ENCODE data around the gene PCDHA6. TPM values are rescaled to one million over a fixed set of nuclear protein-coding genes. Genes with fewer than 3 reads are reported as not detected.
"Not testable (repeated sequence)": the region's sequence is repeated elsewhere in the genome, so short reads cannot be mapped to it uniquely, and the experiment has no call there.

Gene PCDHA6
- total RNA-seq (3.6 TPM), polyA plus RNA-seq (ENCODE audit: insufficient read depth, low read depth, low replicate concordance) (0.80 TPM)
- long read RNA-seq, donor 1, result 0 reads
- long read RNA-seq, donor 2, result 0 reads
- long read RNA-seq, donor 3, result 0 reads
- long read RNA-seq, donor 4, result 0 reads
- long read RNA-seq, donor 5, result 0 reads
- long read RNA-seq, donor 6, result 0 reads
- long read RNA-seq, donor 7, result 0 reads
- long read RNA-seq, donor 8, result 0 reads
- long read RNA-seq, donor 9, result 0 reads
- long read RNA-seq, donor 10, partial matches to known transcripts, result 0 of 1 reads
- long read RNA-seq, donor 10, other reads (novel, unspliced or antisense), result 0 of 1 reads

GRCh38 chr5:140827704-140828361 lies at the start of gene PCDHA6:
PCDHA6 (plus strand) TSS chr5:140827960; CDS start chr5:140828092, 132 bp downstream.
- no peaks in the 10 kb centered on the region for H3K27me3 ChIP-seq (ENCODE audit: control insufficient read depth, insufficient read depth, low read length)
- no peaks in the 10 kb centered on the region for H3K9me3 ChIP-seq (ENCODE audit: control insufficient read depth in 2 of 3, insufficient read depth in 1 of 3, low read length in 3 of 3)
- H3K36me3 ChIP-seq (ENCODE audit: control insufficient read depth in 2 of 3, insufficient read depth in 3 of 3, low read length in 3 of 3), result no peaks in the 10 kb centered on the region
- no peak within 1 kb of the TSS for H3K9ac ChIP-seq (ENCODE audit: low read length in 3 of 3)
- peak within 1 kb of the TSS in 2 of 3 donors; percentile 7 to 39 for H3K4me3 ChIP-seq (ENCODE audit: low read length in 3 of 3)
- TF ChIP-seq CTCF (IDR thresholded peaks at IDR 0.05; ENCODE audit: borderline replicate concordance, extremely low read depth, insufficient read depth), result no peak
- FAIRE-seq, result no peak
- H3K4me1 ChIP-seq (ENCODE audit: control insufficient read depth in 2 of 3, insufficient read depth in 2 of 3, low read depth in 1 of 3, low read length in 3 of 3), result no peaks in the 10 kb centered on the region
- H3K27ac ChIP-seq (ENCODE audit: low read depth in 2 of 2, low read length in 2 of 2), result no peak within 1 kb of the TSS
- DNase-seq, result peak in 1 of 5 donors; percentile 5
- intact Hi-C loops (cut with DNase I), result no loop called here

- FAIRE-seq, result no peak
- DNase-seq, result no peak
- Histone ChIP-seq H3K27me3 (ENCODE audit: control insufficient read depth, insufficient read depth, low read length) (no peaks in the 10 kb centered on the region), H3K4me3 (ENCODE audit: low read length in 3 of 3) (no peak overlapping the region), H3K4me1 (ENCODE audit: control insufficient read depth in 2 of 3, insufficient read depth in 2 of 3, low read depth in 1 of 3, low read length in 3 of 3) (no peaks in the 10 kb centered on the region), H3K36me3 (ENCODE audit: control insufficient read depth in 2 of 3, insufficient read depth in 3 of 3, low read length in 3 of 3) (no peaks in the 10 kb centered on the region), H3K27ac (ENCODE audit: low read depth in 2 of 2, low read length in 2 of 2) (no peak overlapping the region), H3K9me3 (ENCODE audit: control insufficient read depth in 2 of 3, insufficient read depth in 1 of 3, low read length in 3 of 3) (peaks cover 0 to 38% (median 8%) of the 10 kb centered on the region in 3 donors), H3K9ac (ENCODE audit: low read length in 3 of 3) (no peak overlapping the region)
- intact Hi-C loops (cut with DNase I), result no loop called here
- no peak for TF ChIP-seq CTCF (IDR thresholded peaks at IDR 0.05; ENCODE audit: borderline replicate concordance, extremely low read depth, insufficient read depth)
These were observed 47.2 kb upstream of the PCDHA6 start for GRCh38 chr5:140780512-140780911.

- Histone ChIP-seq H3K4me1 (ENCODE audit: control insufficient read depth in 2 of 3, insufficient read depth in 2 of 3, low read depth in 1 of 3, low read length in 3 of 3) (no peaks in the 10 kb centered on the region), H3K36me3 (ENCODE audit: control insufficient read depth in 2 of 3, insufficient read depth in 3 of 3, low read length in 3 of 3) (no peaks in the 10 kb centered on the region), H3K4me3 (ENCODE audit: low read length in 3 of 3) (no peak within 1 kb of the TSS), H3K9ac (ENCODE audit: low read length in 3 of 3) (no peak within 1 kb of the TSS), H3K27me3 (ENCODE audit: control insufficient read depth, insufficient read depth, low read length) (no peaks in the 10 kb centered on the region), H3K27ac (ENCODE audit: low read depth in 2 of 2, low read length in 2 of 2) (no peak within 1 kb of the TSS), H3K9me3 (ENCODE audit: control insufficient read depth in 2 of 3, insufficient read depth in 1 of 3, low read length in 3 of 3) (peaks cover 0 to 52% (median 27%) of the 10 kb centered on the region in 3 donors)
- DNase-seq (no peak), FAIRE-seq (no peak)
- intact Hi-C loops (cut with DNase I), result no loop called here
- no peak for TF ChIP-seq CTCF (IDR thresholded peaks at IDR 0.05; ENCODE audit: borderline replicate concordance, extremely low read depth, insufficient read depth)
These were observed 41.7 kb upstream of the PCDHA6 start, which contains the start of gene PCDHA1 for GRCh38 chr5:140785905-140786686. PCDHA1 (plus strand) TSS chr5:140786140.

GRCh38 chr5:140787422-140787821 lies 40.3 kb upstream of the PCDHA6 start:
- peak in 1 of 5 donors; percentile 65 for DNase-seq
- peaks cover 0 to 47% (median 27%) of the 10 kb centered on the region in 3 donors for H3K9me3 ChIP-seq (ENCODE audit: control insufficient read depth in 2 of 3, insufficient read depth in 1 of 3, low read length in 3 of 3)
- H3K4me1 ChIP-seq (ENCODE audit: control insufficient read depth in 2 of 3, insufficient read depth in 2 of 3, low read depth in 1 of 3, low read length in 3 of 3); intact Hi-C loops (cut with DNase I); H3K27me3 ChIP-seq (ENCODE audit: control insufficient read depth, insufficient read depth, low read length); H3K4me3 ChIP-seq (ENCODE audit: low read length in 3 of 3); H3K9ac ChIP-seq (ENCODE audit: low read length in 3 of 3); H3K27ac ChIP-seq (ENCODE audit: low read depth in 2 of 2, low read length in 2 of 2); FAIRE-seq; H3K36me3 ChIP-seq (ENCODE audit: control insufficient read depth in 2 of 3, insufficient read depth in 3 of 3, low read length in 3 of 3): not testable (repeated sequence)

GRCh38 chr5:140787849-140788504 lies 39.8 kb upstream of the PCDHA6 start:
- peaks cover 0 to 43% (median 23%) of the 10 kb centered on the region in 3 donors for H3K9me3 ChIP-seq (ENCODE audit: control insufficient read depth in 2 of 3, insufficient read depth in 1 of 3, low read length in 3 of 3)
- H3K9ac ChIP-seq (ENCODE audit: low read length in 3 of 3); H3K4me3 ChIP-seq (ENCODE audit: low read length in 3 of 3); H3K36me3 ChIP-seq (ENCODE audit: control insufficient read depth in 2 of 3, insufficient read depth in 3 of 3, low read length in 3 of 3); H3K27ac ChIP-seq (ENCODE audit: low read depth in 2 of 2, low read length in 2 of 2); FAIRE-seq; H3K4me1 ChIP-seq (ENCODE audit: control insufficient read depth in 2 of 3, insufficient read depth in 2 of 3, low read depth in 1 of 3, low read length in 3 of 3); intact Hi-C loops (cut with DNase I); H3K27me3 ChIP-seq (ENCODE audit: control insufficient read depth, insufficient read depth, low read length); DNase-seq: not testable (repeated sequence)
